Heart right ventricle (tissue), 16 donors: Measurements from ENCODE around the gene MRPL17. TPM values are rescaled to one million over a fixed set of nuclear protein-coding genes. Genes with fewer than 3 reads are reported as not detected.

Experiments used
- ATAC-seq, 8 donors: fragments of 200-7000 bp; cut with Tn5 transposase; one replicate each; pipeline ENCODE4 v1.9.1; 2020; ENCODE audit warnings: mild to moderate bottlenecking in 8 of 8, moderate library complexity in 8 of 8, moderate number of reproducible peaks in 1 of 8
- DNase-seq, 2 donors: peaks; one replicate each; pipeline ENCODE4 v3.0.0-alpha.2; 2020
- H3K27ac ChIP-seq, 10 donors: fragments of 200-600 bp; sonication (generic) in 2 of 10; one replicate each; pipeline versions ENCODE4 v1.5.0 to v1.8.0; 2020 to 2022; ENCODE audit warnings: mild to moderate bottlenecking in 3 of 10
- H3K27me3 ChIP-seq, 7 donors: fragments of 200-600 bp; one replicate each; pipeline ENCODE4 v1.8.0; 2021 to 2022; ENCODE audit warnings: mild to moderate bottlenecking in 2 of 7
- H3K36me3 ChIP-seq, 9 donors: fragments of 200-600 bp; sonication (generic) in 1 of 9; one replicate each; pipeline versions ENCODE4 v1.5.0 to v1.8.0; 2020 to 2022; ENCODE audit warnings: mild to moderate bottlenecking in 2 of 9
- H3K4me1 ChIP-seq, 9 donors: fragments of 200-600 bp; sonication (generic) in 1 of 9; one replicate each; pipeline versions ENCODE4 v1.5.0 to v1.8.0; 2020 to 2022; ENCODE audit warnings: mild to moderate bottlenecking in 4 of 9
- H3K4me3 ChIP-seq, 10 donors: fragments of 200-600 bp; sonication (generic) in 2 of 10; one replicate each; pipeline versions ENCODE4 v1.5.0 to v1.8.0; 2020 to 2022; ENCODE audit warnings: mild to moderate bottlenecking in 7 of 10, moderate library complexity in 2 of 10
- H3K9me3 ChIP-seq, 11 donors: fragments of 200-600 bp in 10 of 11; sonication (generic) in 2 of 11; one replicate each; pipeline versions ENCODE4 v1.5.0 to v1.8.0; 2013 to 2022; ENCODE audit warnings: mild to moderate bottlenecking in 2 of 11, control low read depth in 1 of 11, moderate library complexity in 1 of 11
- CTCF ChIP-seq, 9 donors: fragments of 200-600 bp; sonication (generic) in 2 of 9; IDR thresholded peaks; one replicate each; pipeline versions ENCODE4 v1.5.0 to v1.8.0; 2021 to 2022; ENCODE audit warnings: antibody characterized with exemption in 9 of 9, mild to moderate bottlenecking in 5 of 9, moderate library complexity in 1 of 9
- WGBS, 2 donors: extraction: QIAGEN DNeasy Blood & Tissue Kit; methylation state at CpG; one replicate each; pipeline ENCODE4 v1.1.7; 2013; ENCODE audit warnings: inconsistent platforms in 1 of 2; 5-methylcytosine and 5-hydroxymethylcytosine counted together
- intact Hi-C, 10 donors: fragments of 100-400 bp; cut with DNase I; formaldehyde crosslinking; loops; one replicate each; pipeline versions ENCODE4 v1.11.1 to v1.14.2; 2022
- polyA plus RNA-seq, 2 donors: library from polyadenylated mRNA; stranded (reverse); fragments of 200-250 nt; gene quantifications; one replicate each; pipeline ENCODE4 v1.2.3, GENCODE V29; 2013
- total RNA-seq, 10 donors: library from RNA; stranded (reverse); fragmentation: NEBNext Ultra II Directional in 3 of 10; extraction: Animal tissue kit (Norgen Biotek cat#: 25700) in 3 of 10; gene quantifications; one replicate each; pipeline versions ENCODE4 v1.2.1 to v1.2.4, GENCODE V29; 2021 to 2023
- donor health status: Arrhythmogenic right ventricular cardiomyopathy.
- donor health status: ischemic (EF 13 %, LVEDD 7.1; RV severe dilation, severe dysfunction).
- donor health status: healthy with polysubstance abuse.
- donor health status: DM: no; HTN: yes; CAD: no.
- donor health status: DM: no; HTN: no; CAD: no.
- donor health status: ischemic (EF 25% LVEDD 6.9; RV normal size, moderate dysfunction).
- donor health status: ischemic (EF 25% LVEDD 5.7; RV mildly dilated, moderate dysfunction).
- donor health status: healthy.
- donor health status: DM: yes; HTN: yes; CAD: no.
- donor health status: Ischemic cardiomyopathy.
- donor health status: ischemic (EF 35%, LVEDD 5.7; RV mildly dilated, moderate dysfunction).
- donor health status: nonischemic (EF 11% LVEDD 7.7; RV severe dilation, severe dysfunction).
- donor health status: DM: yes; HTN: yes; CAD: no.
- donor health status: PGD.
- donor health status: ischemic (EF 29% LVEDD 5.4; RV normal size, mild dysfunction).
- donor health status: nonischemic (EF 23%, LVEDD 6.1; RV moderate dilation, normal function).

MRPL17 gene
- total and polyA plus RNA-seq, 12 donors, result 36.7 to 69.1 (median 49.2) TPM

- Histone ChIP-seq H3K27me3 (no peaks in the 10 kb centered on the region), H3K9me3 (no peaks in the 10 kb centered on the region), H3K4me3 (no peak overlapping the region), H3K4me1 (peaks cover 9 to 82% (median 45%) of the 10 kb centered on the region in 9 donors), H3K36me3 (peaks cover 0 to 38% (median 0%) of the 10 kb centered on the region in 9 donors), H3K27ac (no peak overlapping the region)
- TF ChIP-seq CTCF (IDR thresholded peaks at IDR 0.05), result no peak
- ATAC-seq, result no peak
- intact Hi-C loops, result no loop called here
- no peak for DNase-seq
- WGBS, 2 donors, result 86 to 90% methylated on average over 7 of the region's 7 CpGs
Measured at GRCh38 chr11:6642957-6643356, 40.2 kb downstream of the MRPL17 start.

- DNase-seq, result no peak
- no peaks in the 10 kb centered on the region for H3K27me3 ChIP-seq
- 96% methylated on average over 26 of the region's 26 CpGs for WGBS, 2 donors
- no peaks in the 10 kb centered on the region for H3K9me3 ChIP-seq
- peaks cover 6 to 82% (median 45%) of the 10 kb centered on the region in 9 donors for H3K4me1 ChIP-seq
- intact Hi-C loops, result no loop called here
- no peak overlapping the region for H3K27ac ChIP-seq
- H3K36me3 ChIP-seq, result peaks cover 0 to 38% (median 0%) of the 10 kb centered on the region in 9 donors
- no peak for ATAC-seq
- H3K4me3 ChIP-seq, result no peak overlapping the region
- no peak for TF ChIP-seq CTCF (IDR thresholded peaks at IDR 0.05)
Measured at GRCh38 chr11:6640985-6641701, 42.0 kb downstream of the MRPL17 start.

- intact Hi-C loops, result no loop called here
- ATAC-seq (no peak), DNase-seq (no peak)
- no peaks in the 10 kb centered on the region for H3K9me3 ChIP-seq
- no peaks in the 10 kb centered on the region for H3K27me3 ChIP-seq
- TF ChIP-seq CTCF (IDR thresholded peaks at IDR 0.05), result no peak
- no peak overlapping the region for H3K27ac ChIP-seq
- H3K36me3 ChIP-seq, result peaks cover 0 to 36% (median 0%) of the 10 kb centered on the region in 9 donors
- peaks cover 8 to 82% (median 46%) of the 10 kb centered on the region in 9 donors for H3K4me1 ChIP-seq
- 97% methylated on average over 36 of the region's 36 CpGs for WGBS, 2 donors
- H3K4me3 ChIP-seq, result no peak overlapping the region
Measured at GRCh38 chr11:6640036-6640984, 42.8 kb downstream of the MRPL17 start.

GRCh38 chr11:6638429-6638828, 44.7 kb downstream of the MRPL17 start:
- peaks cover 8 to 84% (median 61%) of the 10 kb centered on the region in 9 donors for H3K4me1 ChIP-seq

More at GRCh38 chr11:6638429-6638828, 44.7 kb downstream of the MRPL17 start:
- H3K9me3 ChIP-seq, result no peaks in the 10 kb centered on the region
- H3K36me3 ChIP-seq, result peaks cover 0 to 37% (median 0%) of the 10 kb centered on the region in 9 donors
- peak overlapping the region in 6 of 10 donors; percentile 11 to 87 (median 79) for H3K27ac ChIP-seq
- no peak for TF ChIP-seq CTCF (IDR thresholded peaks at IDR 0.05)
- no peak for DNase-seq
- no peak overlapping the region for H3K4me3 ChIP-seq
- intact Hi-C loops, result loop anchor here in 1 of 10 donors (5.0 kb wide), 1 partner anchor 39 kb away; no protein-coding TSS in a partner anchor
- 65 to 69% methylated on average over 4 of the region's 4 CpGs for WGBS, 2 donors
- no peaks in the 10 kb centered on the region for H3K27me3 ChIP-seq
- ATAC-seq, result no peak
